ENCODE results near the gene OTOR.

The OTOR gene

DNA sequence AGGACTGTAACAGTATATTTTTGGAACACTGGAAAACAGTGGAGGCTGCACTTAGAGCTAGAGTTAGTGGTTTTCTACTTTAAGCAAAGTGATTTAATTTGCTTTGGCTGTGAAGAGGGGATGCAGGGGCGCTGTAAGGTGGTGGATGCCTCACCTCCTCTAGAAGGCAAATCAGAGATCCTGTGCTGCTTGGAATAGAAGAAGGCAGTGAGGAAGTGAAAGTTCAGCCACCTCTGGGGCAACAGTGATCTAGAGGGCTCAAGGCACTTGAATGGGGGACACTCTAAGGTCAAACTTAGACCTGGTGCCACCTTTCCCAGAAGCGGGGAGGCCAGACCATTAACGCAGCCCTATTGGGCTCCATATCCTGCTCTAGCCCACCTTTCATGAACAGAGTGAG is 37.4 kb upstream of the OTOR start:
- H3K36me3 ChIP-seq (ENCODE audit: insufficient read depth, insufficient read length, low read length) = no peaks in the 10 kb centered on the region
- no peaks in the 10 kb centered on the region for H3K27me3 ChIP-seq (ENCODE audit: insufficient read depth, insufficient read length)
- no peak overlapping the region for H3K4me3 ChIP-seq (ENCODE audit: insufficient read length, low read depth)
- no peak for DNase-seq (ENCODE audit: low read depth, low spot score)
- H3K9ac ChIP-seq (ENCODE audit: insufficient read length, low read depth) = no peak overlapping the region
- peaks cover 9% of the 10 kb centered on the region; the same call in 1 of the 2 replicates for H3K9me3 ChIP-seq (ENCODE audit: insufficient read depth, low read length)
- TF ChIP-seq ZNF274 (IDR thresholded peaks at IDR 0.05; ENCODE audit: low read depth, low read length) (no peak), YY1 (IDR thresholded peaks at IDR 0.05; ENCODE audit: insufficient read depth, insufficient read length) (no peak), SUZ12 (IDR thresholded peaks at IDR 0.05; ENCODE audit: extremely low read depth, insufficient read depth, insufficient read length) (no peak)
- H3K4me1 ChIP-seq (ENCODE audit: insufficient read depth, insufficient read length) = peaks cover 3% of the 10 kb centered on the region

GRCh38 chr20:16711661-16712258 is 36.4 kb upstream of the OTOR start:
- no peak for DNase-seq (ENCODE audit: low read depth, low spot score)
- no peaks in the 10 kb centered on the region for H3K36me3 ChIP-seq (ENCODE audit: insufficient read depth, insufficient read length, low read length)
- no peaks in the 10 kb centered on the region for H3K27me3 ChIP-seq (ENCODE audit: insufficient read depth, insufficient read length)
- H3K4me3 ChIP-seq (ENCODE audit: insufficient read length, low read depth) = no peak overlapping the region
- TF ChIP-seq SUZ12 (IDR thresholded peaks at IDR 0.05; ENCODE audit: extremely low read depth, insufficient read depth, insufficient read length) (no peak), YY1 (IDR thresholded peaks at IDR 0.05; ENCODE audit: insufficient read depth, insufficient read length) (no peak), ZNF274 (IDR thresholded peaks at IDR 0.05; ENCODE audit: low read depth, low read length) (no peak)
- peaks cover 3% of the 10 kb centered on the region for H3K4me1 ChIP-seq (ENCODE audit: insufficient read depth, insufficient read length)
- no peaks in the 10 kb centered on the region for H3K9me3 ChIP-seq (ENCODE audit: insufficient read depth, low read length)
- no peak overlapping the region for H3K9ac ChIP-seq (ENCODE audit: insufficient read length, low read depth)

DNA sequence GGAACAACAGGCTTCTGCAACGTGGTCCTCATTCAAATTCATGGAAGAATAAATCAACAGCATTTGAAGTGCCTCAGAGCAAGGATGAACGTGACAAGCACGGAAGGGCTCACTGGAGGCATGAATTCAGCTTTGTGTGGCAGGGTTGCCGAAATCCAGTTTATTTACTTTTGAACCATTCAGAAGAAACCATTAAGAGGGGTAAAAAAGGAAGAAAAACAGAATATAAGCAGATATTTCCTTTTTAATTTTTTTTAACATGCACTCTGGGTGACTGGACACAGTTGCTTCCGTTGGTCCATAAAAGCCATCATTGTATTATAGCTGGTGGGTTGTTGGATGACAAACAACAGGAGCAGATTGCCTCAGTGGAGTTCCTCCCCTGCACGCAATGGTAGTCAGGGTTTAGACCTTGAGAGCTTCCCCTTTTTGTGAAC is 35.6 kb upstream of the OTOR start:
- Histone ChIP-seq H3K36me3 (ENCODE audit: insufficient read depth, insufficient read length, low read length) (no peaks in the 10 kb centered on the region), H3K9me3 (ENCODE audit: insufficient read depth, low read length) (no peaks in the 10 kb centered on the region), H3K4me3 (ENCODE audit: insufficient read length, low read depth) (no peak overlapping the region), H3K9ac (ENCODE audit: insufficient read length, low read depth) (no peak overlapping the region), H3K27me3 (ENCODE audit: insufficient read depth, insufficient read length) (no peaks in the 10 kb centered on the region), H3K4me1 (ENCODE audit: insufficient read depth, insufficient read length) (peaks cover 3% of the 10 kb centered on the region)
- no peak for DNase-seq (ENCODE audit: low read depth, low spot score)
- no peak for TF ChIP-seq ZNF274 (IDR thresholded peaks at IDR 0.05; ENCODE audit: low read depth, low read length)
- TF ChIP-seq YY1 (IDR thresholded peaks at IDR 0.05; ENCODE audit: insufficient read depth, insufficient read length) = no peak
- no peak for TF ChIP-seq SUZ12 (IDR thresholded peaks at IDR 0.05; ENCODE audit: extremely low read depth, insufficient read depth, insufficient read length)

GRCh38 chr20:16713066-16713465 is 35.1 kb upstream of the OTOR start:
- H3K36me3 ChIP-seq (ENCODE audit: insufficient read depth, insufficient read length, low read length) = no peaks in the 10 kb centered on the region
- TF ChIP-seq YY1 (IDR thresholded peaks at IDR 0.05; ENCODE audit: insufficient read depth, insufficient read length) (no peak), ZNF274 (IDR thresholded peaks at IDR 0.05; ENCODE audit: low read depth, low read length) (no peak), SUZ12 (IDR thresholded peaks at IDR 0.05; ENCODE audit: extremely low read depth, insufficient read depth, insufficient read length) (no peak)
- no peak for DNase-seq (ENCODE audit: low read depth, low spot score)
- H3K27me3 ChIP-seq (ENCODE audit: insufficient read depth, insufficient read length) = no peaks in the 10 kb centered on the region
- no peaks in the 10 kb centered on the region for H3K9me3 ChIP-seq (ENCODE audit: insufficient read depth, low read length)
- no peak overlapping the region for H3K4me3 ChIP-seq (ENCODE audit: insufficient read length, low read depth)
- H3K9ac ChIP-seq (ENCODE audit: insufficient read length, low read depth) = no peak overlapping the region
- peaks cover 3% of the 10 kb centered on the region for H3K4me1 ChIP-seq (ENCODE audit: insufficient read depth, insufficient read length)

- Histone ChIP-seq H3K4me3 (ENCODE audit: insufficient read length, low read depth) (no peak overlapping the region), H3K9me3 (ENCODE audit: insufficient read depth, low read length) (no peaks in the 10 kb centered on the region), H3K27me3 (ENCODE audit: insufficient read depth, insufficient read length) (no peaks in the 10 kb centered on the region), H3K36me3 (ENCODE audit: insufficient read depth, insufficient read length, low read length) (no peaks in the 10 kb centered on the region), H3K9ac (ENCODE audit: insufficient read length, low read depth) (no peak overlapping the region), H3K4me1 (ENCODE audit: insufficient read depth, insufficient read length) (peaks cover 3% of the 10 kb centered on the region)
- DNase-seq (ENCODE audit: low read depth, low spot score) = no peak
- TF ChIP-seq ZNF274 (IDR thresholded peaks at IDR 0.05; ENCODE audit: low read depth, low read length) = no peak
- no peak for TF ChIP-seq YY1 (IDR thresholded peaks at IDR 0.05; ENCODE audit: insufficient read depth, insufficient read length)
- no peak for TF ChIP-seq SUZ12 (IDR thresholded peaks at IDR 0.05; ENCODE audit: extremely low read depth, insufficient read depth, insufficient read length)
These were observed 33.9 kb upstream of the OTOR start for GRCh38 chr20:16714242-16714641.

- TF ChIP-seq SUZ12 (IDR thresholded peaks at IDR 0.05; ENCODE audit: extremely low read depth, insufficient read depth, insufficient read length) (no peak), ZNF274 (IDR thresholded peaks at IDR 0.05; ENCODE audit: low read depth, low read length) (no peak), YY1 (IDR thresholded peaks at IDR 0.05; ENCODE audit: insufficient read depth, insufficient read length) (no peak)
- H3K4me3 ChIP-seq (ENCODE audit: insufficient read length, low read depth) = no peak overlapping the region
- H3K9ac ChIP-seq (ENCODE audit: insufficient read length, low read depth) = no peak overlapping the region
- no peaks in the 10 kb centered on the region for H3K27me3 ChIP-seq (ENCODE audit: insufficient read depth, insufficient read length)
- peaks cover 3% of the 10 kb centered on the region for H3K4me1 ChIP-seq (ENCODE audit: insufficient read depth, insufficient read length)
- H3K36me3 ChIP-seq (ENCODE audit: insufficient read depth, insufficient read length, low read length) = no peaks in the 10 kb centered on the region
- no peak for DNase-seq (ENCODE audit: low read depth, low spot score)
- H3K9me3 ChIP-seq (ENCODE audit: insufficient read depth, low read length) = no peaks in the 10 kb centered on the region
These were observed 33.4 kb upstream of the OTOR start for GRCh38 chr20:16714751-16715150.

- DNase-seq (ENCODE audit: low read depth, low spot score) = no peak
- H3K9me3 ChIP-seq (ENCODE audit: insufficient read depth, low read length) = no peaks in the 10 kb centered on the region
- peaks cover under 1% of the 10 kb centered on the region for H3K4me1 ChIP-seq (ENCODE audit: insufficient read depth, insufficient read length)
- TF ChIP-seq SUZ12 (IDR thresholded peaks at IDR 0.05; ENCODE audit: extremely low read depth, insufficient read depth, insufficient read length) (no peak), YY1 (IDR thresholded peaks at IDR 0.05; ENCODE audit: insufficient read depth, insufficient read length) (no peak), ZNF274 (IDR thresholded peaks at IDR 0.05; ENCODE audit: low read depth, low read length) (no peak)
- H3K36me3 ChIP-seq (ENCODE audit: insufficient read depth, insufficient read length, low read length) = no peaks in the 10 kb centered on the region
- no peak overlapping the region for H3K9ac ChIP-seq (ENCODE audit: insufficient read length, low read depth)
- H3K4me3 ChIP-seq (ENCODE audit: insufficient read length, low read depth) = no peak overlapping the region
- no peaks in the 10 kb centered on the region for H3K27me3 ChIP-seq (ENCODE audit: insufficient read depth, insufficient read length)
These were observed 28.7 kb upstream of the OTOR start for GRCh38 chr20:16719421-16719820.
